Breast epithelium (tissue), 4 donors: ENCODE data around the gene SLC44A4. TPM values are rescaled to one million over a fixed set of nuclear protein-coding genes. Genes with fewer than 3 reads are reported as not detected.

Experiments
- DNase-seq, 2 donors: peaks; one replicate each; pipeline ENCODE4 v3.0.0-alpha.2; 2019; ENCODE audit warnings: low spot score in 2 of 2
- H3K27ac ChIP-seq, 2 donors: fragments of 200-600 bp; sonication (generic) in 1 of 2; one replicate each; pipeline ENCODE4 v1.5.1; 2016 to 2019; ENCODE audit warnings: mild to moderate bottlenecking in 1 of 2
- H3K27me3 ChIP-seq, 2 donors: fragments of 200-600 bp; sonication (generic) in 1 of 2; one replicate each; pipeline versions ENCODE4 v1.5.1 to v1.6.0; 2017 to 2019; ENCODE audit warnings: control low read depth in 1 of 2, mild to moderate bottlenecking in 1 of 2
- H3K36me3 ChIP-seq: fragments of 200-600 bp; one replicate; pipeline ENCODE4 v1.5.1; 2019
- H3K4me1 ChIP-seq, 2 donors: fragments of 200-600 bp; sonication (generic); one replicate each; pipeline ENCODE4 v1.5.1; 2016 to 2019; ENCODE audit warnings: control low read depth in 1 of 2
- H3K4me3 ChIP-seq, 3 donors: fragments of 200-600 bp; sonication (generic); 1 replicate in 2 of 3; 2 replicates in 1 of 3; pipeline ENCODE4 v1.5.1; 2016 to 2019; ENCODE audit warnings: mild to moderate bottlenecking in 3 of 3, moderate library complexity in 2 of 3
- H3K9me3 ChIP-seq, 2 donors: fragments of 200-600 bp; sonication (generic) in 1 of 2; one replicate each; pipeline ENCODE4 v1.5.1; 2016 to 2019; ENCODE audit warnings: control low read depth in 1 of 2
- CTCF ChIP-seq, 3 donors: fragments of 450-650 bp; IDR thresholded peaks; one replicate each; pipeline ENCODE4 v1.5.1; 2016 to 2017; ENCODE audit warnings: antibody characterized with exemption in 3 of 3, mild to moderate bottlenecking in 3 of 3, moderate library complexity in 3 of 3
- POLR2A ChIP-seq: fragments of 450-650 bp; IDR thresholded peaks from one replicate; pipeline ENCODE4 v1.6.1; 2016; ENCODE audit warnings: antibody characterized with exemption, mild to moderate bottlenecking, moderate library complexity
- POLR2AphosphoS5 ChIP-seq, 3 donors: sonication (generic); formaldehyde crosslinking; IDR thresholded peaks; one replicate each; pipeline ENCODE4 v1.6.1; 2017; ENCODE audit warnings: antibody characterized with exemption in 3 of 3
- intact Hi-C: fragments of 100-400 bp; cut with DNase I; formaldehyde crosslinking; loops from one replicate; pipeline ENCODE4 v1.15.1; 2023; ENCODE audit warnings: low total_unique reads
- total RNA-seq, 3 donors: library from RNA; depleted of rRNA; stranded (reverse); fragments of >200 nt; gene quantifications; one replicate each; pipeline ENCODE4 v1.1.0, GENCODE V29; 2016

The SLC44A4 gene
- total RNA-seq, 3 donors from 2014 or later, result 0.32 to 35.4 (median 10.5) TPM

- H3K27ac ChIP-seq, result no peak overlapping the region
- intact Hi-C loops, result no loop called here
- peaks cover 33% of the 10 kb centered on the region for H3K36me3 ChIP-seq
- DNase-seq, result no peak
- TF ChIP-seq POLR2AphosphoS5 (IDR thresholded peaks at IDR 0.05) (no peak), POLR2A (no peak), CTCF (IDR thresholded peaks at IDR 0.05) (no peak)
- no peaks in the 10 kb centered on the region for H3K4me1 ChIP-seq
- H3K4me3 ChIP-seq, result no peak overlapping the region
- H3K27me3 ChIP-seq, result no peaks in the 10 kb centered on the region
- H3K9me3 ChIP-seq, result no peaks in the 10 kb centered on the region
These were observed 4.9 kb upstream of the SLC44A4 start for GRCh38 chr6:31883676-31884075.

- Histone ChIP-seq H3K36me3 (peaks cover 27% of the 10 kb centered on the region), H3K4me3 (no peak overlapping the region), H3K27me3 (no peaks in the 10 kb centered on the region), H3K9me3 (no peaks in the 10 kb centered on the region), H3K4me1 (no peaks in the 10 kb centered on the region), H3K27ac (no peak overlapping the region)
- DNase-seq, result no peak
- intact Hi-C loops, result no loop called here
- no peak for TF ChIP-seq POLR2A
- TF ChIP-seq CTCF (IDR thresholded peaks at IDR 0.05), result no peak
- no peak for TF ChIP-seq POLR2AphosphoS5 (IDR thresholded peaks at IDR 0.05)
These were observed 3.5 kb upstream of the SLC44A4 start for GRCh38 chr6:31882344-31882743.

- TF ChIP-seq POLR2A (no peak), POLR2AphosphoS5 (IDR thresholded peaks at IDR 0.05) (no peak), CTCF (IDR thresholded peaks at IDR 0.05) (no peak)
- intact Hi-C loops, result no loop called here
- Histone ChIP-seq H3K36me3 (peaks cover 18% of the 10 kb centered on the region), H3K27ac (no peak overlapping the region), H3K4me1 (no peaks in the 10 kb centered on the region), H3K9me3 (no peaks in the 10 kb centered on the region), H3K27me3 (no peaks in the 10 kb centered on the region), H3K4me3 (no peak overlapping the region)
- no peak for DNase-seq
These were observed 2.5 kb upstream of the SLC44A4 start for GRCh38 chr6:31881136-31881859.

GRCh38 chr6:31880616-31881015 lies 1.8 kb upstream of the SLC44A4 start:
- H3K27me3 ChIP-seq, result no peaks in the 10 kb centered on the region
- no peak overlapping the region for H3K27ac ChIP-seq
- peaks cover 18% of the 10 kb centered on the region for H3K36me3 ChIP-seq
- TF ChIP-seq POLR2AphosphoS5 (IDR thresholded peaks at IDR 0.05), result no peak
- TF ChIP-seq CTCF (IDR thresholded peaks at IDR 0.05), result no peak
- TF ChIP-seq POLR2A, result no peak
- intact Hi-C loops, result no loop called here
- H3K9me3 ChIP-seq, result no peaks in the 10 kb centered on the region
- H3K4me1 ChIP-seq, result no peaks in the 10 kb centered on the region
- H3K4me3 ChIP-seq, result no peak overlapping the region
- DNase-seq, result no peak

GRCh38 chr6:31879901-31880300 lies 1.1 kb upstream of the SLC44A4 start:
- no peak for DNase-seq
- H3K27ac ChIP-seq, result no peak overlapping the region
- H3K4me3 ChIP-seq, result no peak overlapping the region
- intact Hi-C loops, result no loop called here
- H3K27me3 ChIP-seq, result no peaks in the 10 kb centered on the region
- no peaks in the 10 kb centered on the region for H3K9me3 ChIP-seq
- TF ChIP-seq CTCF (IDR thresholded peaks at IDR 0.05) (no peak), POLR2A (no peak), POLR2AphosphoS5 (IDR thresholded peaks at IDR 0.05) (no peak)
- H3K4me1 ChIP-seq, result no peaks in the 10 kb centered on the region
- H3K36me3 ChIP-seq, result peaks cover 18% of the 10 kb centered on the region
